Stimulated activated memory B cell treated with anti-CD40 and anti-IgM and Interleukin-4, amounts not matched to agents 10 μg/mL and 1 μg/mL and 100 μg/mL, for 72 hours (primary cell): Measurements from ENCODE around the gene EMC6.

Experiments used
- ATAC-seq: fragments of 150-1000 bp; cut with Tn5 transposase; 2 replicates; pipeline ENCODE4 v1.10.0; 2021
- H3K27ac Mint-ChIP-seq: one replicate; pipeline ENCODE4 v1.8.0; 2022; ENCODE audit warnings: mild to moderate bottlenecking, mixed read lengths
- H3K27me3 Mint-ChIP-seq: one replicate; pipeline ENCODE4 v1.8.0; 2022; ENCODE audit warnings: mixed read lengths
- H3K36me3 Mint-ChIP-seq: one replicate; pipeline ENCODE4 v1.8.0; 2022; ENCODE audit warnings: mixed read lengths
- H3K4me1 Mint-ChIP-seq: one replicate; pipeline ENCODE4 v1.8.0; 2022; ENCODE audit warnings: mixed read lengths
- H3K4me3 Mint-ChIP-seq: one replicate; pipeline ENCODE4 v1.8.0; 2022; ENCODE audit warnings: mild to moderate bottlenecking, moderate library complexity, mixed read lengths
- H3K9me3 Mint-ChIP-seq: one replicate; pipeline ENCODE4 v1.8.0; 2022; ENCODE audit warnings: mixed read lengths

The EMC6 gene

DNA sequence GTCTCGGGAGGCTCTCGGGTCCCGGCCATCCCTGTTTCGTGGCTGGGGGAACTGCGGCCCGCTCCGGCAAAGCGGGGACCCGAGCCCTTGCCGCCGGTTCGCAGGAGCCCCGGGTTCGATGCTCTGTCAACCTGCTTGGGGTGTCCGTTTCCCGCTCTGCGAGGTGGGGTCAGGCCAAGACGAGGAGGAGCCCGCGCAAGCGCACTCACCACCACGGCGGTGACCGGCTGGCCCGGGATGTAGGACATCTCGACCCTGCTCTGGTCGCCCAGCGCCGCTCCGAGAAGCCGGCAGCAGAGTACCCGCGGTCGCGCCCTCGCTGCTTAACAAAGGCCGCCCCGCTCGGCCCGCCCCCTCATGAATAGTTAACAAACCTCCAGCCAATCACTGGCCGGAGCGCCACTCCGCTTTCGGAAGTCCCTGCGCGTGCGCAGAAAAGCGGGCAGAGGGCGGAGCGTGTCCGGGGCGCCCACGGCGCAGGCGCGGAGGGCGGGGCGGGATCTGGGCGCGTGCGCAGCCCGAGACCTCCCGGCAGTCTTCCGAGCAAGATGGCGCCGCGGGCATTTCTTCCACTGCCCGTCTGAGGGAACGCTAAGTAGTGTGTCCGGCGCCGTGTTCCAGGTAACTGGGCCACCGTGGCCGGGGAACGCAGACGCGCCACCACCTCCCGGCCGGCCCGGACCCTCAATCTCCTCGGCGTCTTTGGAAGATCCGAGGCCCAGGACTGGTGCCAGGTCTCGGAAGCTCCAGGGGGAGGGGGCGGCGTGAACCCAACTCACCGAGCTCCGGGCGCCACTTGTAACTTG is at the start of gene EMC6, which contains the start of gene TAX1BP3:
TSS of gene EMC6 (plus strand) at position 534 of the 806 bp plus-strand sequence. CDS start 335 bp downstream, outside the sequence.
TSS of gene TAX1BP3 (minus strand) at position 300 of the 806 bp plus-strand sequence. CDS start at position 248, 52 bp downstream.
- H3K9me3 Mint-ChIP-seq: no peaks in the 10 kb centered on the region
- peak within 1 kb of the TSS; percentile 94 for H3K27ac Mint-ChIP-seq

GRCh38 chr17:3621146-3621720 is 47.4 kb upstream of the EMC6 start:
- Mint-ChIP-seq H3K36me3 (peaks cover 69% of the 10 kb centered on the region), H3K4me3 (no peak overlapping the region), H3K4me1 (no peaks in the 10 kb centered on the region), H3K27ac (no peak overlapping the region), H3K27me3 (no peaks in the 10 kb centered on the region), H3K9me3 (no peaks in the 10 kb centered on the region)
- ATAC-seq: no peak

More for the DNA sequence above, at the start of gene EMC6, which contains the start of gene TAX1BP3:
- Mint-ChIP-seq H3K27me3 (no peaks in the 10 kb centered on the region), H3K4me3 (peak within 1 kb of the TSS; percentile 93), H3K4me1 (peaks cover 45% of the 10 kb centered on the region), H3K36me3 (peaks cover 12% of the 10 kb centered on the region)
- peak; percentile 97 for ATAC-seq

DNA sequence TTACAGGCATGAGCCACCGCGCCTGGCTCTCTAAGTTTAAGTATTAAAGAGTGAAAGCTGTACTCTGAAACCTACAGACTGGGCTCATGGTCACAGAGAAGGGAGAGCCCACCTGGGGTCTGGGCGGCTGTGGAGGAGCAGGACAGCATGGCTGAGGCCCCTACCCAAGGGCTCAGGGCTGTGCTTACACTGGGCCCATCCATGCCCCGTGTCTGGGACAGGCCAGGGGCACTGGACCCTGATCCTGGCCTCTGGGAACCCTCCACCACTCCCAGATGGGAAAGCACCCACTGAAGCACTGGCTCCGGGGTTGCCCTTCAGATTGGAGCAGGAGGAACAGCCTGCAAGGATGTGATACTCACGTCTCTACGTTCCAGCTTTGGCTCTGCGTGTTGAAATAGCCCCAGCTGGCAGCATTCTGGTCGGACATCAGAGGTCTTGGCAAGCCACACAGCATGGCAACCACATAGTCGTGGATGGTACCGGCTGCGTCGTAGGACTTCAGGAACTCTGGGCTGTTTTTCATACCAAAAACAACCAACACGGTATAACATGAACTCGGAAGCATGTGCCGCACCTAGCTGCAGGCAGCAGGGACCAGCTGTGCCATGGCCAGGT is 45.5 kb upstream of the EMC6 start:
- Mint-ChIP-seq H3K36me3 (peaks cover 64% of the 10 kb centered on the region), H3K4me3 (no peak overlapping the region), H3K4me1 (no peaks in the 10 kb centered on the region), H3K27me3 (no peaks in the 10 kb centered on the region), H3K9me3 (no peaks in the 10 kb centered on the region), H3K27ac (no peak overlapping the region)
- no peak for ATAC-seq

- H3K4me3 Mint-ChIP-seq: no peak overlapping the region
- H3K9me3 Mint-ChIP-seq: no peaks in the 10 kb centered on the region
- no peak for ATAC-seq
- H3K36me3 Mint-ChIP-seq: peaks cover 54% of the 10 kb centered on the region
- no peaks in the 10 kb centered on the region for H3K27me3 Mint-ChIP-seq
- H3K27ac Mint-ChIP-seq: no peak overlapping the region
- H3K4me1 Mint-ChIP-seq: peaks cover 7% of the 10 kb centered on the region
Observed at GRCh38 chr17:3626831-3627768, 41.5 kb upstream of the EMC6 start.

GRCh38 chr17:3627769-3628167 is 40.8 kb upstream of the EMC6 start:
- Mint-ChIP-seq H3K9me3 (no peaks in the 10 kb centered on the region), H3K4me1 (peaks cover 7% of the 10 kb centered on the region), H3K36me3 (peaks cover 59% of the 10 kb centered on the region), H3K27ac (no peak overlapping the region), H3K4me3 (no peak overlapping the region), H3K27me3 (no peaks in the 10 kb centered on the region)
- ATAC-seq: no peak

DNA sequence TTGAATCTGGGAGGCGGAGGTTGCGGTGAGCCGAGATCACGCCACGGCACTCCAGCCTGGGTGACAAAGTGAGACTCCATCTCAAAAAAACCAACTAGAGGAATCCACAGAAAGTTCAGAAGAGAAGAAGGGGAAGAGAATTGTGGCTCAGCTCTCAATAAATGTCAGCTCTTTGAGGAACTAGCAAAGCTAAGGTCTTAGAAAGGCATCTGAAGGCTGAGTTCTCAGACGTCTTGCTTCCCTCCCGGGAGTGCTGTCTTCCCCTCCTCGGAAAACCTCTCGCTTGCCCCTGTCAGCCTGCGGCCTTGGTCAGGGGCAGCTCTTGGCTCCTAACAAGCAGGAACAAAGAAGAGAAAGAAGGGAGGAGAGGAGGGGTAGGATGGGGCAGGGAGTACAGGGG is 37.8 kb upstream of the EMC6 start:
- H3K27me3 Mint-ChIP-seq: no peaks in the 10 kb centered on the region
- H3K9me3 Mint-ChIP-seq: no peaks in the 10 kb centered on the region
- H3K4me3 Mint-ChIP-seq: no peak overlapping the region
- peaks cover 46% of the 10 kb centered on the region for H3K36me3 Mint-ChIP-seq
- H3K27ac Mint-ChIP-seq: peak overlapping the region; percentile 19
- H3K4me1 Mint-ChIP-seq: peaks cover 22% of the 10 kb centered on the region
- no peak for ATAC-seq

DNA sequence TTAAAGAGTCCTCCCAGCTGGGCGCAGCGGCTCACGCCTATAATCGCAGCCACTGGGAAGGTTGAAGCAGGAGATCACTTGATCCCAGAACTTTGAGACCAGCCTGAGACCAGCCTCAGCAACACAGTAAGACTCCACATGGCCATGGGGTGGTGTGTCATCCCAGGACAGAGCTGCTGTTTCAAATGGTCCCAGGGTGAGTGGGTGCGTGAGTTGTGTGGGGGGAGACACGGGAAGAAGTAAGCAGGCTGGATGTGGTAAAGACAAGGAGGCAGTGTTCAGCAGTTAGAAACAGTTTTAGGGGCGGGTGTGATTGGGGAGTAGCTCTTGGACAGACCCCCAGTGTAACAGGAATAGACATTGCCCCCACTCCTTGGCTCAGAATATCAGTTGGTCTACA is 36.3 kb upstream of the EMC6 start:
- no peak overlapping the region for H3K27ac Mint-ChIP-seq
- H3K27me3 Mint-ChIP-seq: no peaks in the 10 kb centered on the region
- ATAC-seq: no peak
- peaks cover 33% of the 10 kb centered on the region for H3K36me3 Mint-ChIP-seq
- no peaks in the 10 kb centered on the region for H3K9me3 Mint-ChIP-seq
- no peak overlapping the region for H3K4me3 Mint-ChIP-seq
- H3K4me1 Mint-ChIP-seq: peaks cover 26% of the 10 kb centered on the region

DNA sequence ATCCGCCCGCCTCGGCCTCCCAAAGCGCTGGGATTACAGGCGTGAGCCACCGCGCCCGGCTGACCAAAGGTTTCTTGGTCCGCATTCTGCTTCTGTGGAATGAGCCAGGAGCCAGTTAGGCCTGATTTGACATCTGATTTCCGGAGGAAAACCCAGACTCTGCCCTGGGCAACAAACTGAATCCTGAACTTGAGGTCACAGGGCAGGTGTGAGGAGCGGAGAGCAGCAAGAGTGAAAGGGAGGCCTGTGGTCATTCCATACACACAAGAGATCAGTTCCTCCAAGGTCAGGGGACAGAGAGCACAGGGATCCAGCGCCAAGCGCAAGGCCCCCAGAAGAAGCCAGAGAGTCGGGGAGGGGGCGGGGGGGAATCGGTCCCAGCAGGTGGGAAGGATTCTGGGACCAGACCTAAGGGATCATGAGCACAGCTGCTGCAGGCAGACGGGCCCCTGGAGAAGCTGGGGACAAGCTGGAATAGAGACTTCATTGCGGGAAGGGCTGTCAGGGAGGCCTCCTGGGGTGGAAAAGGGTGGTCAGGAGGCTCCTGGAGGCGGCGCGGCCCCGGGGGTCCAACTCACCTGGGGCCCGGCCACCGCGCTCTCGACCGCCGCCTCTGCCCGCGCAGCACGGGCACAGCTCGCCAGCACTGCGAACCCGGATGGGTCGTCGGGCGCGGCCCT is 33.0 kb upstream of the EMC6 start:
- Mint-ChIP-seq H3K9me3 (no peaks in the 10 kb centered on the region), H3K27me3 (no peaks in the 10 kb centered on the region), H3K36me3 (peaks cover 17% of the 10 kb centered on the region), H3K4me3 (peak overlapping the region; percentile 96), H3K27ac (peak overlapping the region; percentile 99), H3K4me1 (peaks cover 50% of the 10 kb centered on the region)
- no peak for ATAC-seq

GRCh38 chr17:3636154-3636907 is 32.3 kb upstream of the EMC6 start, which contains the start of the genes CTNS and SHPK:
Gene CTNS (plus strand): TSS chr17:3636760. CDS start chr17:3640207, 3,447 bp downstream.
Gene SHPK (minus strand): TSS chr17:3636250. CDS start chr17:3636219, 31 bp downstream.
- no peaks in the 10 kb centered on the region for H3K27me3 Mint-ChIP-seq
- H3K36me3 Mint-ChIP-seq: peaks cover 12% of the 10 kb centered on the region
- peak within 1 kb of the TSS; percentile 99 for H3K27ac Mint-ChIP-seq
- peaks cover 43% of the 10 kb centered on the region for H3K4me1 Mint-ChIP-seq
- H3K4me3 Mint-ChIP-seq: peak within 1 kb of the TSS; percentile 96
- no peaks in the 10 kb centered on the region for H3K9me3 Mint-ChIP-seq
- peak; percentile 99 for ATAC-seq

DNA sequence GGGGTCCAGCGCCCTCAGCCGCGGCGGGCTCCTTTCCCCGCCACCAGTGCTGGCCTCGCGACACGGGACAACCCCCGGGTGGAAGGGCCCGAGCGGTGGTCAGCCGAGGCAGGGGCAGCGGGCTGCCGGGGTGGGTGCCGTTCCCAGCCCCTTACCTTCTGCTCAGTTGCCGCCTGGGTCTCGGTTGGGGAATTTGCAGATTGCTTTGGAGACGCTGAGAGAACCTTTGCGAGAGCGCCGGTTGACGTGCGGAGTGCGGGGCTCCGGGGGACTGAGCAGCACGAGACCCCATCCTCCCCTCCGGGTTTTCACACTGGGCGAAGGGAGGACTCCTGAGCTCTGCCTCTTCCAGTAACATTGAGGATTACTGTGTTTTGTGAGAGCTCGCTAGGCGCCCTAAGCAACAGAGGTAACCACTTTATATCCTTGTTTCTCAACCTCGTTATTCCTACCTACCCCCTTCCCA is 31.7 kb upstream of the EMC6 start:
- H3K27ac Mint-ChIP-seq: peak overlapping the region; percentile 99
- H3K4me1 Mint-ChIP-seq: peaks cover 43% of the 10 kb centered on the region
- peak; percentile 2 for ATAC-seq
- H3K27me3 Mint-ChIP-seq: no peaks in the 10 kb centered on the region
- peak overlapping the region; percentile 96 for H3K4me3 Mint-ChIP-seq
- peaks cover 12% of the 10 kb centered on the region for H3K36me3 Mint-ChIP-seq
- H3K9me3 Mint-ChIP-seq: no peaks in the 10 kb centered on the region

DNA sequence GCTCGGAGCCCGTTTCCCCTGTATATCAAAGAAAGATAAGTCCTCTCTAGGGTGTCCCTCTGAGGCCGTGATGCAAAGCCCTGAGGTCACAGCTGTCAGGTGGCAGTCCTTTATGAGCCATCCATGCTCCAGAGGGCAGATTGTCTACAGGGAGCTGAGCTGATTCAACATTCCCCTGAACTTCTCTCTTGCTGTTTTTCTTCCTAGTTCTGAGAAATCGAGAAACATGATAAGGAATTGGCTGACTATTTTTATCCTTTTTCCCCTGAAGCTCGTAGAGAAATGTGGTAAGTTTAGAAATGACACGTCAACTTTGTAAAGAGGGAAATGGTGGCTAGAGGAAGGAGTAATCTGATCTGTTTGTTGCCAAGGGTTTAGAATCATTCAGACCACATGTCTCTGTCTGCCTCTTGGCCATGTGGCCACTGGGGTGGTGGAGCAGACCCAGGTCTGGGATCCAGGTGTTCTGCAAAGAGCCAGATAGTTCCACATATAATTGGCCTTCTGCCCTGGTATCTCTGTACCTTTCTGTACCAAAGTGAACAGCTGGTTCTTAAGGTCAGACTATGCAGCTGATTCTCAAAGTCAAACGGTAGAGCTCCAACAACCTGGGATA is 28.5 kb upstream of the EMC6 start:
- Mint-ChIP-seq H3K4me1 (peaks cover 44% of the 10 kb centered on the region), H3K27ac (peak overlapping the region; percentile 61), H3K9me3 (no peaks in the 10 kb centered on the region), H3K36me3 (peaks cover 12% of the 10 kb centered on the region), H3K27me3 (no peaks in the 10 kb centered on the region), H3K4me3 (peak overlapping the region; percentile 7)
- no peak for ATAC-seq

GRCh38 chr17:3641014-3641413 is 27.6 kb upstream of the EMC6 start:
- Mint-ChIP-seq H3K27me3 (no peaks in the 10 kb centered on the region), H3K4me3 (no peak overlapping the region), H3K27ac (no peak overlapping the region), H3K4me1 (peaks cover 47% of the 10 kb centered on the region), H3K36me3 (peaks cover 12% of the 10 kb centered on the region), H3K9me3 (no peaks in the 10 kb centered on the region)
- no peak for ATAC-seq
